T-helper 22 cell (primary cell): ENCODE data around the gene MYBBP1A.
A peak's percentile ranks its signal among the peaks of the same experiment; 100 is the strongest.

Experiments
- DNase-seq: peaks from one replicate; pipeline ENCODE4 v3.0.0-alpha.2; 2020; ENCODE audit warnings: low read depth

MYBBP1A gene

GRCh38 chr17:4502466-4503154 is 52.6 kb downstream of the MYBBP1A start:
- DNase-seq: no peak

DNA sequence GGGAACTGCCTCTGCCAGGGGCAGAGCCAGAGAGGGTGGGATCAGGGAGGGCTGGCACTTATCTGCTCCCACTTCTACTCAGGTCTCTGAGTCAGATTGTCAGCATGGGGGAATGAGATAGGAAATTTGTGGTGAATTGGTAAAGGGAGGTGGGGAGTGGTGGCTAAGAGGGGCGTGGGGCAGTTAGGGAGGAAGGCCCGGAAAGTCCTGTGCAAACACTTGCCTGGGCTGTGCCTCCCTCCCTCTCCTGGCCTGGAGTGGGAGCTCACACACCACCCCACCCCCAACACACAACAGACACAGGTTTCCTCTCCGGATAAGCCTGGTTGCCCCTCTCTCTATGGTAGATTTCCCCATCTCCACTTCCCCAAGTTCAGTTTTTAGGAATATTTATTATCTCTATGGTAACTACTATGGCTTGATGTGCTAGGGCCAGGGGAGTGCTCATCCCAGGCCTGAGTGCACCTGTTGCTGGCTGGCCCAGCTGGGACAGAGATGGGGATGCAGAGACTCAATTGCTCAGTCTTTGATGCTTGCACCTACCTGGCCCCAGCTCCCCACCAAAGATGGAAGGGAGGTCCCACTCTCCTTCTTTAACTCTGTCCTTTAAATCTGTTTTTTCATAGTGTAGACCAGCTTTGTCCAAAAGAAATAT is 53.8 kb downstream of the MYBBP1A start:
- no peak for DNase-seq

DNA sequence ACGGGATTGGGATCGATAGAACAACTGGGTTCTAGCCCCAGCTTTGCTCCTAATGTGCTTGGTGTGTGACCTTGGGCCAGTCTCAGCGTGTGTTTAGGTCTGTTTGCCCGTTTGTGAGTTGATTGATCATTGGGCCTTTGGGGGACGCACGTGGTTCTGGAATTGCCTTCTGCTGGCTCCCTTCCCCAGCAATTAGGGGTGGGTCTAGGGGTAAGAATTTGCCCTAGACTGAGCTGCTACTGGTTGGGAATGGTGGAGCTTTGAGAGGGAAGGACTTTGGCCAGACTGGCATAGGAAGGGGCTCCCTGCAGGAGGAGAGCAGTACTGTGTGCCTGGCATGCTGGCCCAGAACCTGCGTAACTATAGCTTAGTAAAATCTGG is 55.0 kb downstream of the MYBBP1A start:
- DNase-seq: no peak

GRCh38 chr17:4499431-4500190 is 55.6 kb downstream of the MYBBP1A start:
- no peak for DNase-seq

DNA sequence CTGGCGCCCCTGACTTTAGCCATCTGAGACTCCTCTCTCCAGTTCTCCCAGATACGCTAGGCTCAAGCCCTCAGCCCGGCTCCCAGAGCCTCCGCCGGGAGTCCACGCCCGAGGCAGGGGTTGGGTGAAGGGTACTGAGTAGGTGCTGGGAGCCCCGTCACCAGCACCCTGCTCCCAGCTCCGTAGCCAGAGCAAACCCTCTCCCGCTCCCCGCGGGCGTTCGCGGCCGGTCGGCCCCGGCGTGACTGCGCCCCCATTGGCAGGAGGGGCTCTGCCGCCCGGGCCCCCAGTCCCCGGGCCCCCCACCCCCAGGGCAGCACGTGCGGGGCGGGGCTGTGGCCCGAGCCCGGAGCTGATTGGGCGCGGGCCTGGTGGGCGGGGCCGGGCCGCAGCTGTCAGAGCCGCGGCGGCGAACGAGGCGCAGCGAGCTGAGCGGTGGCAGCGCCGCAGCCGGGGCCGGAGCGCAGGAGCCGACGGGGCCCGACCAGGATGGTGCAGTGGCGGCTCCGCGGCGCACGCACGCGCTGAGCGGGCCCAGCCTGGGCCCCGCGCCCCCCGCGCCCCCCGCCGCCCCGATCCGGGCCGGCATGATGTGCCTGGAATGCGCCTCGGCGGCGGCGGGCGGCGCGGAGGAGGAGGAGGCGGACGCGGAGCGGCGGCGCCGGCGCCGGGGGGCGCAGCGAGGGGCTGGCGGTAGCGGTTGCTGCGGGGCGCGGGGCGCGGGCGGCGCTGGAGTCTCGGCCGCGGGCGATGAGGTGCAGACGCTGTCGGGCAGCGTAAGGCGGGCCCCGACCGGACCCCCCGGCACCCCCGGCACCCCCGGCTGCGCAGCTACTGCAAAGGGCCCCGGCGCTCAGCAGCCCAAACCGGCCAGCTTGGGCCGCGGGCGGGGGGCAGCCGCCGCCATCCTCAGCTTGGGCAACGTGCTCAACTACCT is 56.5 kb downstream of the MYBBP1A start, which contains the start of gene SPNS2:
Gene SPNS2, plus strand, starts transcription at position 421 of the 937 bp plus-strand sequence. Its CDS starts 167 bp downstream, at position 588.
- peak; percentile 34 for DNase-seq

GRCh38 chr17:4497101-4497824 is 57.9 kb downstream of the MYBBP1A start:
- DNase-seq: no peak

DNA sequence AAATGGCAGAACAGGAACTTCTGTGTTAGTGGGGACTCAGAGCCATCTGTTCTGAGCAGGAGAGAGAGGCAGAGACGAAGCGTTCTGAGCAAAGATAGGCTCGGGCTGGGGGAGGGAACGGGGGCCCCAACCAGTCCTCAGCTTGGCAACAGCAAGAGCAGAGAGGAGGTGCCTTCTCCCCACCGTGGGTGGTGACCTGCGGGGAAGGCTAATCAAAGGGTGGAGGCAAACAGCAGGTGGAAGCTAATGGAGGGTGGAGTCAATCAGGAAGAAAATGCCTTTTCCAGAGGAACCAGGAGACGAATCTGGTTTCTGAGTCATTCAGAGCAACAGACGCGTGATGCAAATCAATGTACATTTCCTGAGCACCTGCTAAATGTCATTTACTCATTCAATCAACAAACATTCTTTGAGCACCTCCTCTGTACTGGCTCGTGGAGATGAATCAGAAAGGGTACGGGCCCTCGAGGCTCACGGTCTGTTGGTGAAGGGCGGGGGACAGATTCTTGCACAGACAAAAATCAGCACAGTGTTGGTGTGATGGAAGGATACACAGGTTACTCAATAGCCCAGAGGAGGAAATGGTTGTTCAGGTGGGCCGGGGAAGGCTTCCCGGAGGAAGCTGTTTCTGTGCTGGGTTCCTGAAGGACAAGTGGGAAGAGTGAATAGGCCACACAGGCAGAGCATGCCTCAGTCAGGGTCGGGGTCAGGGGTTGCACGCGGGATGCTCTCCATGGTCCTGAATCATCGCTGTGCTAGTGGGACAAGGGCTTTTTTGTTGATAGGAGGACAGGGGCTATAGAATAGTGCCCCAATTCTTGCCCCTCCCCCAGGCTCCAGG is 62.2 kb downstream of the MYBBP1A start:
- no peak for DNase-seq

DNA sequence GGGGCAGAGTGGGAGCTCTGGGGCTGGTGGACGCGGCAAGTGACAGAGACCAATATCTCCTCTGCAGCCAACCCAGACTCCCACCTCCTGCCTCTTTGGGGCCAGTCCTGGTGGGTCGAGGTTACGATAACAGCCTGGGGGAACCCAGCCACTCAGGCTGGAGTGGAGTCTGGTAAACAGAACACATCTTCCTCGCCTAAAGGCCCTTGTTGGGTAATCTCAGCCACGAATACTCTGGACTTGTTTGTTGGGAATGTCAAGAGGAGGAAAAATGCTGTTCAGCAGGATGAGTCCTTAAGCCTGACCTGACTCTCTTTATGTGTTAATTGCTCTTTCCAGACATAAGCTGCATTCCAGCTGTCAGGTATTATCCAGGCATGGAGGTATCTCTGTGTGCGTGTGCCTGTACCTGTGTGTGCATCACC is 64.5 kb downstream of the MYBBP1A start:
- DNase-seq: no peak

DNA sequence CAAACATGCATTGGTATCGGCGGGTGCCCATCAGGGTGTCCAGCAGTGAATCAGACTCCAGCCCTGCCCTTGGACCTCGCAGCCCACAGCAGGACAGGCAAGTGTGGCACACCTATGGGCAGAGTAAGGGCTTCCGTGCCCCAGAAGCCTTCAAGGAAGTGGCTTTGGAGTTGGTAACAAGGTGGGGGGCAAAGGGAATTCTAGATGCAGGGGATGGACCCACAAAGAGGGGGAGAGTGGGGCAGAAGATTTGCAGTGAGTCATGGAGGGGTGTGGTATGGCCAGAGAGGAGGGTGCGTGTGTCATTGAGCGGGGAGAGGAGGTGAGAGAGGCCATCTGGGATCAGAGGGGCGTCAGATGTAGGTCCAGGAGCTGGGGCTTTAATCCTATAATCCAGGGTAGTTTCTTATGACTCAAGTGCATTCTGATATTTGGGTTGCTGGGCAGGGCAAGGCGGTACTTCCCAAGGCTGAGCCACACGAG is 65.0 kb downstream of the MYBBP1A start:
- DNase-seq: no peak

DNA sequence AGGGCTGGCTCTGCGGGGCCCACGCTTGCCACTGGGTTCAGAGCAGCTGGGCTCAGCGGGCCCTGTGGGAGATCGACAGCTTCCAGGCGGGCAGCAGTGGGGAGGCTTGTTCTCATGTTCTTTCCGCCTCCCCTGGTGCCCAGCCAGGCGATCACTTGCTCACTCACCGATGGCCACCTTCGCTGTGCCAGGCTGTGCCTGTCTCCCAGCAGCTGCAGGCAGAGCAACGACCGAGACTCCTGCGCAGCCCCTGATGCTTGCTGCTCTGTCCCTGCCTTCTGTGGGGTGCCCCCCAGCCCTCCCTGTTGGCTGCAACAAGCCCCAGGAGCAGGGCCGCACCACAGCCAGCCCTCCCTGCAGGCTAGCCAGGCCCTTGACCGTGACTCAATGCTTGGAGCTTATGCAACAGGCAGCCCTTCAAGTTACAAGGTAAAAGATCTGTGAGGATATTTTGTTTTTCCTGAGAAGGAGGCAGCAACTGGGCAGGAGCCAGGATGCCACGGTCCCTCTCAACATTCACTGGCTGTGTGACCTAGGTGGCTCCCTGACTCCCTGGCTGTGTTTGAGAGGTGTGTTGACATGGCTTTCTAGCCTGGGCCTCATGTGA is 66.1 kb downstream of the MYBBP1A start:
- DNase-seq: no peak
